GM19372 (cell line): ENCODE results near the gene MED31.
"Not testable (repeated sequence)": the region's sequence is repeated elsewhere in the genome, so short reads cannot be mapped to it uniquely, and the experiment has no call there.

Source experiments
- ATAC-seq: cut with Tn5 transposase; IDR thresholded peaks from one replicate; pipeline ENCODE4 v1.9.1; 2021; ENCODE audit warnings: mild to moderate bottlenecking, low read depth, moderate library complexity; ENCODE audit not compliant: unreplicated experiment

Gene MED31

DNA sequence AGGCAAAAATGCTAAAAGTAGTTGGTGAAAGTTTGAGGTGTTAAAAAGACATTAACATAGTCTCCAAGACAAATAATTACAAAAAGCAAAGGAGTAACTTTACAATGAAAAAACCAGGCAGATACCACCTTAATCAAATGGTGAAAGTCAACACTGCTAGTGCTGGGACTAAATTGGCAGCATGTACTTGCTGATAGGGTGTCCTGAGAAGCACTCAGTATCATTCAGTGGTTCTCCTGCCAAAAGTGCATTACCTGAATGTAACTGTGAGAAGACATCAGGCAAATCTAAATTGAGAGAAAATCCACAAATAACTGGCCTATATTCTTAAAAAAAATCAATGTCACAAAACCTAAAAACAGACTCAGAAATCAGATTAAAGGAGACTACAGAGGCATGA, 18.9 kb downstream of the MED31 start:
- no peak for ATAC-seq

DNA sequence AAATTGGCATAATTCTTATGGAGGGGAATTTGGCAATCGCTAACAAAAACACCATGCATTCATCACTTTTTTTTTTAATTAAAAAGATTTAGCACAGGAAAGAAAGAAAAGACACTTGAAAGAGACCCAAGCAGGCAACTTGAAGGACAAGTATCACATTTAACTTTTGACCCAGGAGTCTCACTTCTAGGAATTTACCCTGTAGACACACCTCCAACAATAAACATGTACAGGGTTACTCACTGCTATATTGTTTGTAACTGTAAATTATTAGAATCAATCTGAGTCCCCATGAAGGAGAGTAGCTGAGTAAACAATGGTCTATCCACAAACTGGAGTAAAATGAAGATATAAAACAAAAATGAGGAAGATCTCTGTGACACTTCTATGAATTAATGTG, 21.0 kb downstream of the MED31 start:
- ATAC-seq: no peak

DNA sequence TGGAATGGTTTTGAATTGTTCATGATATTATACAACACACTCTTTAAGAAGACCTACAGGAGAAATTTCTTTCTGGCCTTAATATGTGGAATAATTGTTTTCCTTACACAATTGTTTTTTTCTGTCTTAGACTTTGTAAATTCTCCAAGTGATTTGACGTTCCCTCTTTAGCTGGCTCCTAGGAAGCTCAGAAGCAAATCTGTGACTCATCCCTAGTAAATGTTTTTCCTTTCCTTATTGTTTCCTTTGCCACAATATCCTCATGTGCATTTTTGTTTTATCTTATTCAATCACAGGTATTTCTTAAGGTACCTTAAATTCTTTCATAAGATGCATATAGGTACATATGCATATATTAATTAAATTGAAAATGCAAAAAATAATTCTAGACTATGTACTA, 24.4 kb downstream of the MED31 start:
- ATAC-seq: no peak

DNA sequence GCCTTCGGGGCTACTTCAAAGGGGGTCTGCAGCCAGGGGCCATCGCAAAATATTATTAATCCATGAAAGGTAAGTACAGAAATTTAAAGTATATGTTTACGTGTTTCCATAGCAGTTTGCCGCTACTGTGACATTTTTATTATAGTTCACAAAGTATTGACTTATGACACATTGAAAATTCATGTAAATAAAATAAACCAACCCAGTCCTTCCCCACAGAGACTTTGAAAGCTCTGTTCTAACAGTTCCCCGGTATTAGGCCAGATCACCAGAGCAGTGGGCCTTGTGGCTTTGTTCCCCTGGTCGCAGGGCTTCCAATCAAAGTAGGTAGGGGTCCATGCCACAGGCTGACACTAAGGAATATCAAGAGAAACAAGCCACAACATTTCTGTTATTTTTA, 24.8 kb downstream of the MED31 start:
- no peak for ATAC-seq

DNA sequence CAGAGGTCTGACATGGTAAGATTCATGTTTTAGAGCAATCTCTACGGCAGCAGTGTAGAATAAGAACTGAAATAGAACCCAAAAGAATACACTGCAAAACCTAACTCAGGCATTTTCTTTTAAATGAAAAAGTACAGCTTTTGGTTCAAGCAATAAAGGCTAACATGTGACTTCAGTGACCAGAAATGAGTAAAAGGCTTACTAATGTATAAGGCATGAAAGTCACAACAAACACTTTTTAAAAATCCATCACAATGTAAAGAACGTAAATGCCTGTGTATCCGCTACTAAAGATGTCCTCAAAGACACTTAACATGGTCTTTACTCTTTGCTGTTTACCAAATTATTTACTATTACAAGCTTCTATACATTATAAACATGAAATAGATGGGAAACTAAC, 27.5 kb downstream of the MED31 start:
- no peak for ATAC-seq

GRCh38 chr17:6611231-6611630, 40.2 kb downstream of the MED31 start:
- ATAC-seq: no peak

DNA sequence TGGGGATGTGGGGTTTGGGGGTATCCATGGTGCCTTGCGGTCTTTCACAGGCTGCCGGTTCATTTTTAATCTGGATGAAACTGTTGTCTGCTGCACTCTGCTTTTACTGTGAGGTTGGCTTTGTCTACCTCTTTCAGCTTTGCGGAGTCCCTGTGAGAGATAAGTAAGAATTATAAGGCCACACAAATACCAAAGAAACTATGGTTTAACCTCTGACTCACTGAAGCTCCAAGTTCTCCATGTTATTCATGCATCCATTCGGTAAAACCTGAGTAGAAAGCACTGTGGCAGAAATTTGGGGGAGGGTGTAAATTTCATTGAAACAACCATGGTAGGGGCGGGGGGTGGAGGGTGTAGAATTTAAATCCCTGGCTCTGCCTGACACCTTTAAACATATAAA, 41.4 kb downstream of the MED31 start:
- ATAC-seq: no peak

GRCh38 chr17:6608321-6608720, 43.1 kb downstream of the MED31 start:
- ATAC-seq: no peak

- no peak for ATAC-seq
Observed at GRCh38 chr17:6605142-6605541, 46.3 kb downstream of the MED31 start.

GRCh38 chr17:6603744-6604325, 47.6 kb downstream of the MED31 start:
- no peak for ATAC-seq

DNA sequence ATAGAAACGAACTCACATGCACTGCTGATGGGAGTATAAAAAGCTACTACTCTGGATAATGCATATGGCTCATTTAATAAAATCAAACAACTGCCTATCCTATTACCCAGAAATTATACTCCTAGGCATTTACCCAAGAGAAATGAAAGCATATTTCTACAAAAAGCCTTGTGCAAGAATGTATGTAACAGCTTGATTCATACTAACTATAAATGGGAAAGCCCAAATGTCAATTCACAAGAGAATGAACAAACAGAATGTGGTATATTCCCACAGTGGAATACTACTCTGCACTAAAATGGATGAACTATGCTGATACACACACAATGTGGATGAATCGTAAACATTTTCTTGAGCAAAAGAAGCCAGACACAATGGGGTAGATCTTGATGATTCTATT, 49.3 kb downstream of the MED31 start:
- no peak for ATAC-seq

DNA sequence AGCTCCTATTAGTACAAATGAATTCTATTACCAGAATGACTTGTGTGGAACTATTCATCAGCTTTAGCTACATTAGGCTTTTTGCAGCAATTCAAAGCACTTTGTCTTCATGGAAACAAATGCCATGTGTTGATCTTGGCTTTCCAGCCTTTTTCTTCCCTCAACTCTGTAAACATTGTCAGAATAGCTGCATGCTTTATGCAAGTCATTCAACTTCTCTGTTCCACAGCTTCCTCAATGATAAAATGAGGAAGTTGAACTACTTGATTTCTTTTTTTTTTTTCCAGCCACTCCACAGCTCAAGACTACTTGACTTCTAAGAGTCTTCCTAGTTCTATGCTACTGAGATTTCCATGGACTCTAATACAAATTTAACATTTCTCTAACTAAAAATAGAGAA, 52.0 kb downstream of the MED31 start:
- no peak for ATAC-seq

DNA sequence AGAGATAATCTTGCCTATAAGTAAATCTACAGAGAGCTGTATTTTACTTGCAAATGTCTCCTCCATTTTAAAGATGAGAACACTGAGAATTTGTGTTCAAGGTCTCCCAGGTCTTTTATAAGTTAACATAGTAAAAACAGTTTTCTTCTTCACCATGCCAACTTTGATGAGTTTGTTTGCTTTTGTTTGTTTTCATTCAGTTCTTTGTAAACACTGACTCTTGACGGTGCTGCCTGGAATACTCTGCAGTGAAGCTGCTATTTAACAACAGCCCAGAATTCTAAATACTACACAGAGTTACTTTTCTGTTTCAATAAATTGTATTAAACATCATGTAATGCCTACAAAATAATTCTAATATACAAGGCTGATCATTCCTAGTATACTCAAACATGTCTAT, 53.7 kb downstream of the MED31 start:
- no peak for ATAC-seq

GRCh38 chr17:6596941-6597340, 54.5 kb downstream of the MED31 start:
- no peak for ATAC-seq

DNA sequence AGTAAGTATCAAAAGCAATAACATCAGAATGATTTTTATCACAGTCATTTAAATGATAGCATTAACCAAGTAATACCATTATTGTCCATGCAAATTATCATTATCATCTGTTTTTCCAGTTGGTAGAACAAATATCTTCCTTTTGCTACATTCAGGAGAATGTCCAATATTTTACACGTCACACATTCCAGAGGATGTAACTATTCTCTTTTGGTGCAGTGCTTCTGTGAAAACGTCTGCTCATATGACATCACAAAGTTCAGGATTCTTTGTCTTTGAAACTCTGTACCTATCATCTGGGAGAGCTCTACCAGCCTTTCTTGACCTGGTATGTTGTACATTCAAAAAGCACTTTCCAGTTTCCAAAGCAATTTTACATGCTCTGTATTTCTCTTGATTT, 54.9 kb downstream of the MED31 start:
- no peak for ATAC-seq

DNA sequence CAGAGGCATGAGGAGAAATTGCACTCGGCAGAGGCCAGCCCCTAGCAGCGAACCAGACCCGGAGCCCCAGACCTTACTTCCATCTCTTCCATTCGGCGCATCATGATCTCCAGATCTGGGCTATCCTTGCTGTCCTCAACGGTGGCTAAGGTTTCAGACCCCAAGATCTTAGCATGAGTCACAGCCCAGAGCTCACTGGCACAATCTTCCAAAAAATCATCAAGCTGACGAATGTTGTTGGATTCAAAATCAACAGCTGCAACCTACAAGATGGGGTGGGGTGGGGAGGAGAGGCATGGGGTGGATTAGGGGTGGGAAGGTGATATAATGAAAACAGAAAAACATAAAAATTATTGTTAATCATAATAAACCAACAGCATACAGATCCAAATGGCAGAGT, 55.3 kb downstream of the MED31 start:
- no peak for ATAC-seq

GRCh38 chr17:6593371-6593770, 58.0 kb downstream of the MED31 start:
- ATAC-seq: not testable (repeated sequence)
